ENCODE results near the gene CFI.
"Not testable (repeated sequence)": the region's sequence is repeated elsewhere in the genome, so short reads cannot be mapped to it uniquely, and the experiment has no call there.

Gene CFI

DNA sequence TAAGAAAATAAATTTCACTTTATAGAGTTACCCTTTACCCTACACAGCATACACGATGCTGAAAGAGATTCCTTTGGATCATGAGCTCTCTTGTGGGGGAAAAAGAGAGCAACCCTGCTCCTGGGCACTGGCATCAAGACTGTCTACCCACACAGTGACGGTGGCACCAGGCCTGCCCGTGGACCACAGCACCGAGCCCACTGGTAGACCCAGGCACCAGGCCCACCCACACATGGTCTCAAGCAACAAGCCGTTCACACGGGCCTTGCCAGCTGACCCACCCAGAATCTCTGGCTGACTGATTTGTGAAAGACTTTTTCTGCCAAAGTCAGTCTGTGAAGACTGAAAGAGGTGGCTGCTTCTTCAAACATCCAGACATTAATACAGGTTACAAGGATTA is 6.7 kb downstream of the CFI start:
- no peak for DNase-seq

DNA sequence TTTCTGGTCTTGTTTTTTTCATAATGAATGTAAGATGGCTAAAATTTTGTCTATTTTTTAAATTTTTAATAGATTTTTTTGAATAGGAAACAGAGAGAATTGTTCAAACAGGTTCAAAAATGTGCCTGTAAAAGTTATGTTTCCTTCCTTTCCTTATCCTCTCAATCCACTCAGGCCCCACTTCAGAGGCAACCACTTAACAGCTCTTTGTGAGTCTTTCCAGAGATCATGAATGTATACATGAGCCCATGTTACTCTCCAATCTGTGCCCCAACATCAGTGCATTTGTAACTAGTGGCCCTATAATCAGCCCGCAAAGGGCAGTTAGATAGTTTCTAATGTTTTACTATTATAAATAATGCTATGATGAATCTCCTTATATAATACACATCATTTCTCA is 14.0 kb downstream of the CFI start:
- no peak for DNase-seq

DNA sequence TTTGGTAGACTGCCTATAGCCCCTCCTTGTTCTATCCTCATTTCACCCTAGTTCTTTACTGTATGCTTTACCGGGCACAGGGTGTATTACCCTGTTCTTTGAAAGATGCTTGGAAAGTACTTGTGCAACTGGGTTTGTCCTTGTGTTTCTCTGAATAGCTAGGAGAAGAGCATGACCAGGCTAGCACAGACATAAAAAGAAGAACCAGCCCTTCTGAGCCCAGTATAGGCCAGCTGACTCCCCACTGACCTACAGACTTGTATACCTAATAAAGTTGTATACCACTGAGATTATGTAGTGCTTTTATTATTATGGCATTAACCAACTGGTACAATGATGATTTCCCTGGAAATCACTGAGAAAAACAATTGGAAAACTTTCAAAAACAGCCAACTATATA is 15.0 kb downstream of the CFI start:
- no peak for DNase-seq

DNA sequence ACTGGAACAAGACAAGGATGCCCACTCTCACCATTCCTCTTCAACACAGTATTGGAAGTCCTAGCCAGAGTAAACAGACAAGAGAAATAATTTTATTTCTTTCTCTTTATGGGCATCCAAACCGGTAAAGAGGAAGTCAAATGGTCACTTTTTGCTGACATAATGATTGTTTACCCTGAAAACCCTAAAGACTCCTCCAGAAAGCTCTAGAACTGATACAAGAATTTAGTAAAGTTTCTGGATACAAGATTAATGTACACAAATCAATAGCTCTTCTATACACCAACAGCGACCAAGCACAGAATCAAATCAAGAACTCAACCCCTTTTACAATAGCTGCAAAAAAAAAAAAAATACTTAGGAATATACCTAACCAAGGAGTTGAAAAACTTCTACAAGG is 19.7 kb downstream of the CFI start:
- DNase-seq: not testable (repeated sequence)

DNA sequence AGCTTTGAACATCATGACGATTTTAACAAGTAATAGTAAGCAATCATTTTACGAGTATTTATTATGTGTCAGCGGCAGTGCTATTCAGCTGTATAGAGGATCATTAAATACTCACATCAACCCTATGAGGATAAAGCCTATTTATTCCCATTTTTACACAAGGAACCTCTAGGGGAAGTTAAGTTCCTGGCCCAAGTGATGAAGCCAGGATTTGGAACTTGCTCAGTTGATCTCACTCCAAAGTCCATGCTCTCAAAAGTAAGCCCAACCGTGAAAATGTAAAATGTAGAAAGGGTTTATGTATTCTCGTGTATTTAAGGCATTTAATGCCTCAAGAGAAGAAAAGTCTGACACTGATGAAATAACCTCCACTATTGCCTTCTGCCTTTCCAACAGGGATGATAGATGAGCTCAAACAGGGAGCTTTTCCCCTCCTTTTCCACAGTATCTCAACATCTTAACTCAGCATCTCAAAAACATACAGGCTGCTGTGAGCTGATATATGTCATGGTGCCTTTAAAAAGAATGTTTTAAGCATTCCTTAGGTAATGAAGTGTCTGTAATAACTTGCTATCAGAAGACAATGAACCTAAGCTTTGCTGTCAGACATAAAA is 36.9 kb downstream of the CFI start:
- DNase-seq: no peak

DNA sequence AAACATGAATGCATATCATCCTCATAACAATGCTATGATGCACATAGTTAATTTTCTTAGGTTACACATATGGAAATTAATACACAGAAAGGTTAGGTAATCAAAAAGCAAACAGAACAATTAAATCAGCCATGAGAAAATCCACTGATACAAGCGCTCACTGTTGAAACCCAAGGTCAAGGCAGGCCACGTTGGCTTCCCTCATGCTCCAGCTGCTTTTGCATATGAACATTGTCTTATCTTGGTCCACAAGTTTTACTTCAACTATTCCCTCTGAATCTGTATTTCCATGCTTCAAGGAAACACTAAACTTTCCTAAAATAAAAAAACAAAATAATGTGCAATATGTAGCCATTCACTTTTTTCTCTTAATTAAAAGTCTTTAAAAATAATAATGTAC is 37.4 kb downstream of the CFI start:
- no peak for DNase-seq

DNA sequence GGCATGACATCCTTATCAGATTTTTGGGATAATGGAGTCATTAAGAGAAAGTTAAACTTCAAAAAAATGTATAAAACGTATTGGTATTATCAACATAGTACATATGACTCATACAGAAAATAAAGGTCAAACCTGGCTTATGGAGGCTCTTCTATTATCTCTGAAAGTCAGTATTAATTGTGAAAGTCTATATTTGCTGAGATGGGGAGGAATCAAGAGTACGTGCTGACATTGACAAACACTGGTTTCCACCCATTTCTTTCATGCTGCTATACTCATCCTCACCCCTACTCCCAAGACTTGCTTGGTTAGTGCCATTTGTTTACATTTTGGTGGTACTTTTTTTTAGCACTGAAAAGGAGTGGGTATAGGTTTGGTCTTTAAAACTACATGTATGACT is 41.1 kb downstream of the CFI start:
- no peak for DNase-seq

DNA sequence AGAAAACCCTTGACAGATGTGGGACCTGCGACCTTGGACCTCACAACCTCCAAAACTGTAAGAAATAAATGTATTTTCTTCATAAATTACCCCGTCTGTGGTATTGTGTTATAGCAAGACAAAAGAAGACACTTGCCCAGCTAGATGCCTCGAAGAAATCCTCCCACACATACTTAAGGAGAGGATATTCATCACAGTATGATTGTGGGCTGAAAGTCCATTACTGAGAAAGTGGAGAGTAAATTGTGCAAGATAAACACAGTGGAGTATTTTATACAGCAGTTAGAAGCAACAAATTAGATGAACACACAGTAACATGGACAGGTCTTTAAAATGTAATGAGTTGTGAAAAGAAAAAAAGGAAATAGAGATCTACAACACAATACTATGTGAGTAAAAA is 46.1 kb downstream of the CFI start:
- DNase-seq: no peak

DNA sequence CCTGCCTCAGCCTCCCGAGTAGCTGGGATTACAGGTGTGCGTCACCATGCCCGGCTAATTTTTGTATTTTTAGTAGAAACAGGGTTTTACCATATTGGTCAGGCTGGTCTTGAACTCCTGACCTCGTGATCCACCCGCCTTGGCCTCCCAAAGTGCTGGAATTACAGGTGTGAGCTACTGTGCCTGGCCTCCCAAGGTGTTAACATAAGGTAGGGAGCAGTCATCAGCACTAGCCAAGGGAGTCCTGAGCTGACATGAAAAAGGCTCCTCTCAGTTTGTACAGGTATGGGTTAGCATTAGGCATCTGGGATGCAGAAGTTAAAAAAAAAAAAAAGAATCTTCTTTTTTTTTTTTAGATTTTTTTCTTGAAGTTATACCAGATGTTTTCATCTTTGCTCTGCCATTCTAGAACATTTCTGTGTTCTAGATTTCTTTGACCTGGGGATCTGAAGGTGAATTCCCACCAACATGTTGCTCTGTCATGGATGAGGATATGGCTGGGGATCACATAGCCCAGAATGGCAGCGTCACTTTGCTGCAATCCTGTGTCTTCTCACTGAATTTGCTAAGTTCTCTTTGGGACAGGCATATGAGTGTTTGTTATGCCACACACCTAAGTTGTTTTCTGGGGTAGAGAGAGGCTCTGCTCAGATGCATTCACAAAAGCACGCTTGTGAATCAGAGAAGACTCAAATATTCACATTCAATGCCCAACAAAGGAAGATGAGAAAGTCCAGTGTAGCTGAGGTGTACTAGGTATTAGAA is 47.5 kb downstream of the CFI start:
- no peak for DNase-seq

- no peak for DNase-seq
Measured at GRCh38 chr4:109752525-109752924, 49.3 kb downstream of the CFI start.

DNA sequence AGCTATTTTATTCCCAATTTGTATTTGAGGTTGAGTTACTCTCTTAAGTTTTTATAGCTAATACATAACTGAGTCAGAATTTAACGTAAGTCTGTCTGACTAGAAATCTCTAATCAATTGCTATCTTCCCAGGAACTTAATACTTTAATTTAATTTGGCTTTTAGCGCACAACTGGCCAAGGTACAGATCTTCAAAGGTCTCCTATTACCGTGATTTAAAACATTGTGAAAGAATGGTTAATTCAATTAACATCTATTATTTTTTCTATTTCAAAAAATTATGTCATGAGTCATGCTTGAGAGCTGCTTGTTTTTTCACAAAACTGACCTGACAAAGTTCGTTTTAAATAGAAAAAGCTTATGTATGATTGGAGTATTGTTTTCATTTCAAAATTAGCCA is 49.9 kb downstream of the CFI start:
- no peak for DNase-seq

DNA sequence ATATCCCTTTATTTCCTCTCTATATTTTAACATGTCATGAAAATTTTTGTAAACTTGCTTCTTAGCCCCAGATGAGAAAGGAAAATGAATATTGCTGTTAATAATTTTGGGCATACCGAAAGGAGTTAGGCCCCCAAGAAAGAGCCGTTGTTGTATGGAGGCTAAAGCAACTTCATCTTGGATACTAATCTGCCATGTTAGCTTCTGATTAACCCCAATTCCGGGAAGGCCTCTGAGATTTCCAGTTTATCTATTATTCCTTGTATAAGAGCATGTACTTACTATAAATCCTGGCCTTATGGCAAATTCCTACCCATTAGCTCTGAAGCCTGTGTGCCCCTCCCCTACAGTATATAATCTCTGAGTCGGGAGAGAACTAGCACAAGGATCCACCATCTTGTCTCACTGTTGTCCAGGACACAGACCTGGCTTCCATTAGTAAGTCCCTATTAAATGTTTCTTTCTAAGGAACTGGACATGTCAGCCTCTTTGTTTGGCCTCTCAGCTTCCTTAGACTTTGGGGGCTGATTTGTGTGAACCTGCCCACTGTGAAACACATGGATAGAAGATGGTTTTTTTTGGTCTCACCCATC is 51.1 kb downstream of the CFI start:
- DNase-seq: no peak

DNA sequence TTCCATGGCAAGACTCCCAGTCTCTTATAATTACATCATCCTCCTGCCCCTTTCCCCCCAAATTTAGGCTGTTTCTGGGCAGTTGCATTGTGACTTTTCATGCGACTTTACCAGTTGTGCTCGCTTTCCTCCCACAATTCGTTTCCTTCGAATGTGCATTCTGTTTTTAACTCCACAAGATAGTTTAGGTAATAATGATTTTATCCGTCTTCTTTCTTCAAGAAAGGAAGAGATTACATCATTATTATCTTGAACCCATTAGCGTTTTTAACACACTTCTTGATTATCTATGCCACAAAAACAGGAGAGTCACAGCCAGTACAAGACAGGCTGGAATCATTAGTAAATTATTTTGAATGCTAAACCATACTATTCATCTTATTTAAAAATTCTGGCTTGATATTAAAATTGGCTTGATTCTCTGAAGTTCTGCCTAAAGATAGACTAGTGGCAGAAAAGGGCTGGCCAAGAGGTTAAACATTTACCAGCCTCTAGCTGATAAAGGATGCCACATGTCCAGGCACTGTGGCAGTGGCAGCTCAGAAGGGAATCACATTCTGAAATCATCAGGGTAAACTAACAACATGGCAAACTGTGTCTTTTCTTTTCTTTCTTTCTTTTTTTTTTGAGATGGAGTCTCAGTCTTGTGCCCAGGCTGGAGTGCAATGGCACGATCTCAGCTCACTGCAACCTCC is 52.3 kb downstream of the CFI start:
- no peak for DNase-seq

DNA sequence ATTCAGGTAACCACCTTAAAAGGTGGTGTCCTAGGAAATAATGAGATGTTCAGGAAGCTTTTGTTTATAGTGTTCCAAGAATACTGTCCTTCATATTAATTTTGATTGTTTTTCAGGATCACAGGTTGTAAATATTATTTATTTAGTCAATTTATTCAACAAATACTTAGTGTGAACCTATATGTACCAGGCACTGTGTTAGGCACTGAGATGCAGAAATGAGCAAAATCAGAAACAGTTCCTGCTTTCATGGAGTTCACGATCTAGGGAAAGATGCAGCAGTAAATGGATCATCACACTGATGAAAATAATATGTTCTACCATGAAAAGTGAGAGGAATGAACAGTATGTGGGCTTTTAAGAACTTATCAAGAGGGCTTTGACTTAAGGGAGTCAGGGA is 53.7 kb downstream of the CFI start:
- no peak for DNase-seq

GRCh38 chr4:109746728-109747127 is 55.1 kb downstream of the CFI start:
- DNase-seq: no peak

DNA sequence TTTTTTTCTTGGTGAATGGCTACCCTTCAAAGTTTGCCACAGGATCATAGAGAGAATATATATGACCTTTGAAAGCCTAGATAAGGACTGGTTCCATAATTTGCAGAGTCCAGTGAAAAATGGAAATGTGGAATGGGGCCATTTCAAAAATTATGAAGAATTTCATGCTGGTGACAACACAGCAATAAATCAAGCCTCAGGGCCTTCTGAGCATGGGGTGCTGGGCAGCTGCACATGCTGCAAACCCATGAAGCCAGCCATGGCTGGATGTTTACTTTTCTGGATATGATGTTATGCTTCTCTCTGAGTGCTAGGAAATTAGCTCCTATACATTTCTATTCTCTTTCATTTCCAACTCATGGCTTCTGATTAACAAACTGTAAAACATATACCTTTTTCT is 56.0 kb downstream of the CFI start:
- DNase-seq: no peak

- no peak for DNase-seq
Measured at GRCh38 chr4:109739547-109739946, 62.3 kb downstream of the CFI start.

DNA sequence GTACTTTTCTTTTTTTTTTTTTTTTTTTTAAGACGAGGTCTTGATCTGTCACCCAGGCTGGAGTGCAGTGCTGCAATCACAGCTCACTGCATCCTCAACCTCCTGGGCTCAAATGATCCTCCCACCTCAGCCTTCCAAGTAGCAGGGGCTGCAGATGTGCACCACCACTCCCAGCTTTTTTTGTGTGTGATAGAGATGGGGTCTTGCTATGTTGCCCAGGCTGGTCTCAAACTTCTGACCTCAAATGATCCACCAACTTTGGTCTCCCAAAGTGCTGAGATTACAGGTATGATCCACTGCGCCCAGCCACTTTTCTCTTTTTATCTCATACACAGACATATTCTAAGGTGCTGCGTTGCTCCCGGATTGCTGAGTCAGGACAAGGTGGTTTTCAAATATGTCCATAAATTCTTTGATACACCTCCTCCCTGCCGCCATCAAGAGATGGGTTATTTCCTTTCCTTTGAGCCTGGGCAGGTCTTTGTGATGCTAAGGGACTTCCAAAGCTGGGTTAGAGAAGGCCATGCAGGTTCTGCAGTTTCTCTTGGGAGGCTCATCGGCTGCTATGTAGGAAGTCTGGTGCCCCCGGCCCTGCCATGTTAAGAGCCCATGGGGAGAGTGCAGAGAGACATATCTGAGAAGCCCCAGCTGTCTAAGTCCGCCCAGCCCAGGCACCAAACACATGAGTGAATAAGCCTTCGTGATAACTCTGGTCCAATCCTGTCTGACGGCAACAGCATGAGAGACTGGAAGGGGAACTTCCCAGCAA is 63.5 kb downstream of the CFI start:
- DNase-seq: no peak

GRCh38 chr4:109735566-109736365 is 66.0 kb downstream of the CFI start:
- no peak for DNase-seq

- DNase-seq: no peak
Measured at GRCh38 chr4:109733728-109734127, 68.1 kb downstream of the CFI start.

DNA sequence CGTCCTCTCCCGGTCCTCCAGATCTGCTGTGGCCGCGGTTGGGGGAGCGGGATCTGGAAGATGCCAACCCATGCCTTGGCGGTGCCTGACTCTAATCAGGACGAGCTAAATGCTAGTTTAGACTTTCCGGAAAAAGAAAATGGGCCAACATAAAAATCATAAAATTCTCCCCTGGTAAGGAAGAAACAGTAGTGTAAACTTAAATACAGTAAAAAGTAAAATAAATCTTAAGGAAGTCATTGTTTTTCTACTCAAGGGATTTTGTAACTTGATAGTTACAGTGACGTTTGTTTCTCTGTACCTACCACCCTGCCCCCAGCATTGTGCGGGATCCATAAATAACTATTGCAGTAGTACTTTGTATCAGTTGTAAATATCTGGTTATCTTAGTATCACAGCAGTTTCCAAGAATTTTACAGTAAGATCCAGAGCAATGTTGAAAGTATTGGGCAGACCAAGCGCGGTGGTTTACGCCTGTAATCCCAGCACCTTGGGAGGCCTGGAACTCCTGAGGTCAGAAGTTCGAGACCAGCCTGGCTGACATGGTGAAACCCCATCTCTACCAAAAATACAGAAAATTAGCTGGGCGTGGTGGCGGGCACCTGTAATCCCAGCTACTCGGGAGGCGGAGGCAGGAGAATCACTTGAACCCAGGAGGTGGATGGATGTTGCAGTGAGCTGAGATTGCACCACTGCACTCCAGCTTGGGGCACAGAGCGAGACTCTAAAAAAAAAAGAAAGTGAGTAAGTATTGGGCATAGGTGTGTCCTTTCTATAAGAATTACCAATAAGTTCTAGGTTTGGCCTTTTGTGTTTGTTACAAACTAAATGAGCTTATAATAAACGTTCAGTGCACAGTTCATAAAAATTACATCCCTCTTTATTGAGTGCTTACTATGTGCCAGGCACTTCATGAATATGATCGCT is 70.9 kb downstream of the CFI start:
- no peak for DNase-seq

Measured in 8988T (cell line).